ENCODE measurements around the gene NPR1. TPM values are rescaled to one million over a fixed set of nuclear protein-coding genes. Genes with fewer than 3 reads are reported as not detected.

Gene NPR1
- total RNA-seq, 4 donors from 2014 or later, result 3.0 to 7.1 (median 4.5) TPM

DNA sequence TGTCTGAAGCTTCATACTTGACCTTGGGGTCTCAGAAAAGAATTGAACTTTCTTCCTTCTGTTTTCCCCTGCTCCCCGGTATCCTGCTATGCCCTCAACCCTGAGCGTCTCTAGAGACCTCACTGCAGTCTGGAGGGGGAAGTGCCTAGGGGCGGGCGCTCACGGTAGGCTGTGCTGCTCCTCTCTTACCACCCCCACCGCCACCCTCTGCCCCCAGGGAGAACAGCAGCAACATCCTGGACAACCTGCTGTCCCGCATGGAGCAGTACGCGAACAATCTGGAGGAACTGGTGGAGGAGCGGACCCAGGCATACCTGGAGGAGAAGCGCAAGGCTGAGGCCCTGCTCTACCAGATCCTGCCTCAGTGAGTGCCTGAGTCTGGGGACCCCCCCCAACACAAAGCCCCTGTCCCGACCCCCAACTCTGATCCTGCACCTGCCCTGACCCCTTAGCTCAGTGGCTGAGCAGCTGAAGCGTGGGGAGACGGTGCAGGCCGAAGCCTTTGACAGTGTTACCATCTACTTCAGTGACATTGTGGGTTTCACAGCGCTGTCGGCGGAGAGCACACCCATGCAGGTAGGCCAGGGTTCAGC is 10.3 kb downstream of the NPR1 start:
- intact Hi-C loops (cut with DNase I; ENCODE audit: low total_unique reads) (no loop called here), in situ Hi-C loops (cut with MboI; ENCODE audit: low sequenced_read_pairs in 4 of 4) (loop anchor here in 1 of 4 donors (25.0 kb wide), 1 partner anchor 298 kb away; the partner anchor contains the start of genes JTB, RAB13 and RPS27)
- Histone ChIP-seq H3K27ac (no peak overlapping the region), H3K27me3 (no peaks in the 10 kb centered on the region), H3K4me1 (no peaks in the 10 kb centered on the region), H3K9me3 (no peaks in the 10 kb centered on the region), H3K36me3 (no peaks in the 10 kb centered on the region), H3K4me3 (no peak overlapping the region)
- DNase-seq (no peak), ATAC-seq (no peak)
- TF ChIP-seq POLR2A (IDR thresholded peaks at IDR 0.05), result no peak
- TF ChIP-seq, protein P1, sequence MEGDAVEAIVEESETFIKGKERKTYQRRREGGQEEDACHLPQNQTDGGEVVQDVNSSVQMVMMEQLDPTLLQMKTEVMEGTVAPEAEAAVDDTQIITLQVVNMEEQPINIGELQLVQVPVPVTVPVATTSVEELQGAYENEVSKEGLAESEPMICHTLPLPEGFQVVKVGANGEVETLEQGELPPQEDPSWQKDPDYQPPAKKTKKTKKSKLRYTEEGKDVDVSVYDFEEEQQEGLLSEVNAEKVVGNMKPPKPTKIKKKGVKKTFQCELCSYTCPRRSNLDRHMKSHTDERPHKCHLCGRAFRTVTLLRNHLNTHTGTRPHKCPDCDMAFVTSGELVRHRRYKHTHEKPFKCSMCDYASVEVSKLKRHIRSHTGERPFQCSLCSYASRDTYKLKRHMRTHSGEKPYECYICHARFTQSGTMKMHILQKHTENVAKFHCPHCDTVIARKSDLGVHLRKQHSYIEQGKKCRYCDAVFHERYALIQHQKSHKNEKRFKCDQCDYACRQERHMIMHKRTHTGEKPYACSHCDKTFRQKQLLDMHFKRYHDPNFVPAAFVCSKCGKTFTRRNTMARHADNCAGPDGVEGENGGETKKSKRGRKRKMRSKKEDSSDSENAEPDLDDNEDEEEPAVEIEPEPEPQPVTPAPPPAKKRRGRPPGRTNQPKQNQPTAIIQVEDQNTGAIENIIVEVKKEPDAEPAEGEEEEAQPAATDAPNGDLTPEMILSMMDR (IDR thresholded peaks at IDR 0.05 in 4 of 5, conservative IDR thresholded peaks at IDR 0.05 in 1 of 5), result no peak

DNA sequence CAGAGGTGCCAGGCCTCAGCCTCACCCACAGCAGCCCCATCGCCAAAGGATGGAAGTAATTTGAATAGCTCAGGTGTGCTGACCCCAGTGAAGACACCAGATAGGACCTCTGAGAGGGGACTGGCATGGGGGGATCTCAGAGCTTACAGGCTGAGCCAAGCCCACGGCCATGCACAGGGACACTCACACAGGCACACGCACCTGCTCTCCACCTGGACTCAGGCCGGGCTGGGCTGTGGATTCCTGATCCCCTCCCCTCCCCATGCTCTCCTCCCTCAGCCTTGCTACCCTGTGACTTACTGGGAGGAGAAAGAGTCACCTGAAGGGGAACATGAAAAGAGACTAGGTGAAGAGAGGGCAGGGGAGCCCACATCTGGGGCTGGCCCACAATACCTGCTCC is 15.0 kb downstream of the NPR1 start:
- no peak overlapping the region for H3K27ac ChIP-seq
- H3K9me3 ChIP-seq, result no peaks in the 10 kb centered on the region
- no peaks in the 10 kb centered on the region for H3K36me3 ChIP-seq
- TF ChIP-seq, protein P1 (IDR thresholded peaks at IDR 0.05 in 4 of 5, conservative IDR thresholded peaks at IDR 0.05 in 1 of 5), result no peak
- TF ChIP-seq POLR2A (IDR thresholded peaks at IDR 0.05), result no peak
- no peak overlapping the region for H3K4me3 ChIP-seq
- H3K4me1 ChIP-seq, result no peaks in the 10 kb centered on the region
- in situ Hi-C loops (cut with MboI; ENCODE audit: low sequenced_read_pairs in 4 of 4) (loop anchor here in 1 of 4 donors (25.0 kb wide), 1 partner anchor 294 kb away; the partner anchor contains the start of genes JTB, RAB13 and RPS27), intact Hi-C loops (cut with DNase I; ENCODE audit: low total_unique reads) (no loop called here)
- no peak for ATAC-seq
- no peaks in the 10 kb centered on the region for H3K27me3 ChIP-seq
- DNase-seq, result no peak

DNA sequence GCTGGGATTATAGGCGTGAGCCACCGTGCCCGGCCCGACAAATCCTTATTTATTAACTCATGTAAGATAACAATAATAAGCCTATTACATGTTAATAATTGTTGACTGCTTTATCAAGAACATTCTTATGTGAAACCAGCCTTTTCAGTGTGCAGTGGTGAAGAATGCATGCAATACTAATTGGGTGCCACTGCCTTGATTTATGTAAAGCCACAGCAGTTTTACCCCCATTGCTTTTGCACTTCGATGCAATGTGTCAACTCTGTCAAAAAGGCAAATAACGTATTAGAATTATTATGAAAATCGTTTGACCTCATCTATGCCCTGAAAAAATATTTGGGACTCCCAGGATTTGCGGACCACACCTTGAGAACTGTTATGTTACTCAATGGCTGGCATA is 18.3 kb downstream of the NPR1 start:
- in situ Hi-C loops (cut with MboI; ENCODE audit: low sequenced_read_pairs in 4 of 4), result loop anchor here in 1 of 4 donors (25.0 kb wide), 1 partner anchor 291 kb away; the partner anchor contains the start of genes JTB, RAB13 and RPS27
- Histone ChIP-seq H3K27me3 (no peaks in the 10 kb centered on the region), H3K36me3 (no peaks in the 10 kb centered on the region), H3K27ac (peak overlapping the region in 3 of 4 donors; percentile 63 to 79 (median 72)), H3K4me3 (no peak overlapping the region), H3K9me3 (no peaks in the 10 kb centered on the region), H3K4me1 (peaks cover 0 to 4% of the 10 kb centered on the region in 2 donors)
- DNase-seq, result no peak
- TF ChIP-seq POLR2A (IDR thresholded peaks at IDR 0.05), result no peak
- TF ChIP-seq, protein P1 (IDR thresholded peaks at IDR 0.05 in 4 of 5, conservative IDR thresholded peaks at IDR 0.05 in 1 of 5), result no peak
- intact Hi-C loops (cut with DNase I; ENCODE audit: low total_unique reads), result no loop called here
- no peak for ATAC-seq

DNA sequence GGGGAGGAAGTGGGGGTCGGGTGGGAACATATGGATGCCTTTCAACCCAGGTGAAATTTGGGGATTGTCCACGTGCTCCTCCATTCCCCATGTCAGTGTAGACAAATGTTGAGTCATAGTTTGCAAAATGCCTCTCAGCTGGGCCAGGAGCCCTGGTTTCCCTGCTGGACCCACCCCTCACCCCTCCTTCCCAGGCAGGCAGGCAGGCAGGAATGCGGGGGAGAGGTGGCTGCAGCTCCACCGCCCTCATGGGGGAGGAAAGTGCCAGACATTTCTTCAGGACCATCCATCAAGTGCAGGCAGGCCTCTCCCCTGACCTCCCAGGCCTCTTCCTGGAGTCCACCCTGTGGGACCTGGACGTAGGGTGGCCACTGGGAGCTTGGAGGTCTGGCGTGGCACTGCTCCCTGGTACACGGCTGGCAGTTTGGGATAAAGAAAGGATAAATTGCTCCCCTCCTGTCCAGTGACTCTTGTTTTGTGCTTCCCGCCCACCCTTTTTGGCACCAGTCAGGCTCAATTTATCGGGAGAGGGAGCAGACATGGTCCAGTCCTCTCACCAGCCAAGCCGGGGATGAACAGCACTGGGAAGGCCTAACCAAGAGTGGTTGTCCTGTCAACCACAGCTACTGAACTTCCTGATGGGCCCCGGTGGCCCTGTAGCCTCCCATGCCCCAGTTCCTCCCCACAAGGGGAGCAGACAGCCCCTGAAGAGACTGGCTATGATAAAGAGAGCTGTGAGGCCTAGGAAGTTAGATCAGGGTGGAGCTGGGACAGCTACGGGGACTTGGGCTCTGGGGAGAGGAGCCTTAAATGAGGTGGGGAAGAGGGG is 18.9 kb downstream of the NPR1 start:
- TF ChIP-seq, protein P1 (IDR thresholded peaks at IDR 0.05 in 4 of 5, conservative IDR thresholded peaks at IDR 0.05 in 1 of 5), result no peak
- TF ChIP-seq POLR2A (IDR thresholded peaks at IDR 0.05), result no peak
- Histone ChIP-seq H3K27ac (peak overlapping the region; percentile 63 to 79 (median 69)), H3K4me1 (peaks cover 0 to 4% of the 10 kb centered on the region in 2 donors), H3K9me3 (no peaks in the 10 kb centered on the region), H3K27me3 (no peaks in the 10 kb centered on the region), H3K4me3 (no peak overlapping the region), H3K36me3 (no peaks in the 10 kb centered on the region)
- intact Hi-C loops (cut with DNase I; ENCODE audit: low total_unique reads) (no loop called here), in situ Hi-C loops (cut with MboI; ENCODE audit: low sequenced_read_pairs in 4 of 4) (loop anchor here in 1 of 4 donors (25.0 kb wide), 1 partner anchor 290 kb away; the partner anchor contains the start of genes JTB, RAB13 and RPS27)
- ATAC-seq, result peak in 1 of 2 donors; percentile 9
- no peak for DNase-seq

Measured in gastrocnemius medialis (tissue), 4 donors.